Activated CD4-positive, alpha-beta memory T cell treated with anti-CD3 and anti-CD28 coated beads, Interleukin-2, amount 10 ng/mL, durations not matched to agents 7 days and 5 days (primary cell): Measurements from ENCODE around the gene SH3BGRL2. TPM values are rescaled to one million over a fixed set of nuclear protein-coding genes. Genes with fewer than 3 reads are reported as not detected.
"Not testable (repeated sequence)": the region's sequence is repeated elsewhere in the genome, so short reads cannot be mapped to it uniquely, and the experiment has no call there.

Experiments
- CTCF ChIA-PET: fragments of 350-600 bp; sonication (Branson Sonifier 250); formaldehyde crosslinking; loops from one replicate; lab custom pipeline; 2021; ENCODE audit warnings: antibody characterized with exemption, inconsistent platforms; lab: Charles Lee
- POLR2A ChIA-PET: fragments of 350-600 bp; sonication (Branson Sonifier 250); formaldehyde crosslinking; loops from one replicate; lab custom pipeline; 2021; ENCODE audit warnings: antibody characterized with exemption; lab: Charles Lee
- DNase-seq: peaks from one replicate; pipeline ENCODE4 v3.0.0-alpha.2; 2020
- H3K27ac Mint-ChIP-seq: one replicate; pipeline ENCODE4 v1.8.0; 2021; ENCODE audit warnings: mild to moderate bottlenecking, mixed read lengths
- H3K27me3 Mint-ChIP-seq: one replicate; pipeline ENCODE4 v1.8.0; 2021; ENCODE audit warnings: mixed read lengths
- H3K36me3 Mint-ChIP-seq: one replicate; pipeline ENCODE4 v1.8.0; 2021; ENCODE audit warnings: low read depth, mixed read lengths
- H3K4me1 Mint-ChIP-seq: one replicate; pipeline ENCODE4 v1.8.0; 2021; ENCODE audit warnings: mixed read lengths
- H3K4me3 Mint-ChIP-seq: one replicate; pipeline ENCODE4 v1.8.0; 2021; ENCODE audit warnings: mild to moderate bottlenecking, mixed read lengths
- H3K9me3 Mint-ChIP-seq: one replicate; pipeline ENCODE4 v1.8.0; 2021; ENCODE audit warnings: mixed read lengths
- total RNA-seq, 2 experiments: library from RNA; stranded (reverse); gene quantifications; one replicate each; pipeline ENCODE4 v1.2.3, GENCODE V29; 2021

Gene SH3BGRL2
- total RNA-seq, 2 experiments from 2014 or later, result 0.20 to 0.35 TPM

- H3K27me3 Mint-ChIP-seq, result peaks cover 6% of the 10 kb centered on the region
- no peak overlapping the region for H3K4me3 Mint-ChIP-seq
- no peaks in the 10 kb centered on the region for H3K9me3 Mint-ChIP-seq
- CTCF ChIA-PET, result no interaction called here
- H3K4me1 Mint-ChIP-seq, result no peaks in the 10 kb centered on the region
- no peak for DNase-seq
- no peak overlapping the region for H3K27ac Mint-ChIP-seq
- POLR2A ChIA-PET, result no interaction called here
- H3K36me3 Mint-ChIP-seq, result no peaks in the 10 kb centered on the region
Observed at GRCh38 chr6:79719248-79719960, 88.3 kb downstream of the SH3BGRL2 start.

DNA sequence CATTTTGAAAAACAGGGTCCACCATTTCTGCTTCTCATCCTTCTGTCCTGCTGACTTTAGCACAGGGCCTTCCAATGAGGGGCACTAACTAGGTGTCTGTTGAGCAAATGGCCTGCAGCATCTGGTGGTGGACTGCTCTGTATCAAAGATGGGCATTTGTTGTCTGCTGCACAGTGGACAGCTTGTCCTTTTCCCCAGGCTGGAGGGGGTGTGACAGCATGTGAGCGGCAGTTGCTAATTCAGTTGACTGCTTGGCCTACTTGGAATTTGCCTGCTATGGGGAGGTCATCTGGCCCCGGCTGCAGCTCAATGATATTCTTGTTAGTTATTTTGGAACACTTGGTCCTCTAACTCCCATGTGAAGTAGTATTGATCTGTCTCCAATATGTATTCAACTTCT is 93.7 kb downstream of the SH3BGRL2 start:
- Mint-ChIP-seq H3K27me3 (peaks cover 9% of the 10 kb centered on the region), H3K4me3 (no peak overlapping the region), H3K9me3 (no peaks in the 10 kb centered on the region), H3K4me1 (no peaks in the 10 kb centered on the region), H3K36me3 (no peaks in the 10 kb centered on the region), H3K27ac (no peak overlapping the region)
- ChIA-PET POLR2A (no interaction called here), CTCF (no interaction called here)
- no peak for DNase-seq

DNA sequence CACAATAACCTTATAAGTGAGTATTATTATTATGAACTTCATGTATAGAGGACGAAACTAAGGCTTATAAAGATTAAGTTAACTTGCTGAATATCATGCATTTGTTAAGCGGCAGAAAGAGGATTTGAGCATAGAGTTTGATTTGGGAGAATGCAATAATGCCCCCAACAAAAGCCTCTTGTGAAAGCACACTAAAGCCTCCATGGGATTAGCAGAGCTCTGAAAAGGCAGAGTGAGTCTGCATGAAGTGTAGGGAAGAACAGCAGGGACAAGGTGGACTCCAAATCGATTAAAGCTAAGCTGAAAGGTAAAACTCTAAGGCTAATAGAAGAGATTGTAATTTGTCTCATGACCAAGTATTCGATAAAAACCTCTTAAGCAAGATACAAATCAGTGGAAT is 100.3 kb downstream of the SH3BGRL2 start:
- POLR2A ChIA-PET, result no interaction called here
- Mint-ChIP-seq H3K27me3 (peaks cover 13% of the 10 kb centered on the region), H3K36me3 (no peaks in the 10 kb centered on the region), H3K27ac (no peak overlapping the region), H3K4me3 (no peak overlapping the region), H3K4me1 (no peaks in the 10 kb centered on the region), H3K9me3 (no peaks in the 10 kb centered on the region)
- CTCF ChIA-PET, result no interaction called here
- DNase-seq, result no peak

DNA sequence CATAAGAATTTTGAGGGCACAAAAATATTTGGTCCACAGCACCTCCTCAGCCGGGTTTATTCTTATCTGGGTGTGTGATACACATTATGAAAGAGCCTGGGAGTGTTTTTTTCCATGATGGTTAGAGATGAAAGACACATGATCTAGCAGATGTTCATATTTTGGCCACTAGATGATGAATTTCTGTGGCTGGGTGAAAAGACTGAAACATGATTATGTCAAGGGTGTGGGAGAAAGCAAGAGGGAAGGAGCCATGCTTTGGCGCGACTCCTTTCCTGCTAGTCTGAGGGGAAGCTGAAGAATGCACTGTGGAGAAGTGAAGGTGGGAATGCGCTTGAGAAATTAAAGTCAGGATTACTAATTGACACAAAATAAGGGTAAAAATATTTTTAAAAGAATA is 102.3 kb downstream of the SH3BGRL2 start:
- Mint-ChIP-seq H3K27me3 (peaks cover 10% of the 10 kb centered on the region), H3K36me3 (no peaks in the 10 kb centered on the region), H3K4me1 (no peaks in the 10 kb centered on the region), H3K4me3 (no peak overlapping the region), H3K27ac (no peak overlapping the region), H3K9me3 (no peaks in the 10 kb centered on the region)
- ChIA-PET CTCF (no interaction called here), POLR2A (no interaction called here)
- no peak for DNase-seq

- H3K4me3 Mint-ChIP-seq, result no peak overlapping the region
- no peak overlapping the region for H3K27ac Mint-ChIP-seq
- no peaks in the 10 kb centered on the region for H3K9me3 Mint-ChIP-seq
- ChIA-PET POLR2A (no interaction called here), CTCF (no interaction called here)
- H3K4me1 Mint-ChIP-seq, result no peaks in the 10 kb centered on the region
- H3K36me3 Mint-ChIP-seq, result no peaks in the 10 kb centered on the region
- no peak for DNase-seq
- H3K27me3 Mint-ChIP-seq, result peaks cover 10% of the 10 kb centered on the region
Observed at GRCh38 chr6:79734374-79734773, 103.2 kb downstream of the SH3BGRL2 start.

- H3K36me3 Mint-ChIP-seq, result no peaks in the 10 kb centered on the region
- CTCF ChIA-PET, result no interaction called here
Observed at GRCh38 chr6:79735183-79735582, 104.1 kb downstream of the SH3BGRL2 start.

DNA sequence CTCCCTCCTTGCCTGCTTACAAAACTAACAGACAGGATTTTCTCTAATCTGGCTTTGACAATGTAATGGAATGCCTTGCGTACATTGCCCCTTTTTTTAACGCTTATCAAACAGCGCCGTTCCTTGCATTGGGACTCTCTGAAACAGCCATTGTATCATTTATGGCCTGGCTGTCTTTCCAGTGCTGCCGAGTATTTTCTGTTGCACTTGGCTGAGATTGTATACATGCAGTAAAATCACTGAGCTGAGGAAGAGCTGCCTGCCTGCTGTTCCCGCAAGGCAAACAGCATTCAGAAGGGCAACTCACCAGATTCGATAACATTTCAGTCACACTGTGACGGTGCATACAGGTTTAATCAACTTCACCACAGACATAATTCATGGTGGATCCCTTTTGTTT is 106.0 kb downstream of the SH3BGRL2 start:
- no peaks in the 10 kb centered on the region for H3K36me3 Mint-ChIP-seq
- no peak overlapping the region for H3K27ac Mint-ChIP-seq
- DNase-seq, result no peak
- H3K4me1 Mint-ChIP-seq, result no peaks in the 10 kb centered on the region
- H3K27me3 Mint-ChIP-seq, result peaks cover 2% of the 10 kb centered on the region
- H3K9me3 Mint-ChIP-seq, result no peaks in the 10 kb centered on the region
- ChIA-PET POLR2A (no interaction called here), CTCF (no interaction called here)
- no peak overlapping the region for H3K4me3 Mint-ChIP-seq

More at GRCh38 chr6:79735183-79735582, 104.1 kb downstream of the SH3BGRL2 start:
- H3K27me3 Mint-ChIP-seq, result peaks cover 9% of the 10 kb centered on the region
- no peak for DNase-seq
- POLR2A ChIA-PET, result no interaction called here
- H3K4me3 Mint-ChIP-seq, result no peak overlapping the region
- H3K4me1 Mint-ChIP-seq, result no peaks in the 10 kb centered on the region
- H3K27ac Mint-ChIP-seq, result no peak overlapping the region
- no peaks in the 10 kb centered on the region for H3K9me3 Mint-ChIP-seq

DNA sequence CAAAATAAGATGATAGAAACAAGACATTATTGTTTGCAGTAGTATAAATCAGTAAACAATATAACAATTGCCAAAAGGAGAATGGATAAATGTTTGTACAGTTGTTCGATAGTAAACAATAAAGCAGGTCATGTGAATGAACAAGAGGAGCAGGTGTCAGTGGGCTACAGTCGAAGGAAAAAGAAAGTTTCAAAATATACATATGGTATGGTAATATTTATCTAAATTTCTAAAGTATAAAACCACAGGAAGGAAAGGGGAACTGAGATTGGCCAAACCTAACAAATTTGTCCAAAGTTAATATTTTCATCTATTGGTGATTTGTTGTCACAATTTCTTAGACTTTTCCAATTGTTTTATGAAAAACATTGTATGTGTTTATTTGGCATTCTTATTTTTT is 110.9 kb downstream of the SH3BGRL2 start:
- no peaks in the 10 kb centered on the region for H3K4me1 Mint-ChIP-seq
- CTCF ChIA-PET, result no interaction called here
- POLR2A ChIA-PET, result no interaction called here
- no peaks in the 10 kb centered on the region for H3K36me3 Mint-ChIP-seq
- no peak overlapping the region for H3K27ac Mint-ChIP-seq
- H3K9me3 Mint-ChIP-seq, result no peaks in the 10 kb centered on the region
- no peaks in the 10 kb centered on the region for H3K27me3 Mint-ChIP-seq
- DNase-seq, result no peak
- H3K4me3 Mint-ChIP-seq, result no peak overlapping the region

DNA sequence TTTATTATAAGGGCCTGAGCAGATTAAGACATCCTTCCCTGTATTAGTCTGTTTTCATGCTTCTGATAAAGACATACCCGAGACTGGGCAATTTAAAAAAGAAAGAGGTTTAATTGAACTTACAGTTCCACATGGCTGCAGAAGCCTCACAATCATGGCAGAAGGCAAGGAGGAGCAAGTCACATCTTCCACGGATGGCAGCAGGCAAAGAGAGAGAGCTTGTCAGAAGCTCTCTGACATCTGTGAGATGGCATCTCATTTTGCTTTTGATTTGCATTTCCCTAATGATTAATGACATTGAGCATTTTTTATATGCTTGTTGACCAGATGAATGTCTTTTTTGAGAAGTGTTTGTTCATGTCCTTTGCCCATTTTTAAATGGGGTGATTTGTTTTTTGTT is 114.2 kb downstream of the SH3BGRL2 start:
- H3K4me3 Mint-ChIP-seq, H3K27ac Mint-ChIP-seq, H3K27me3 Mint-ChIP-seq, CTCF ChIA-PET, H3K36me3 Mint-ChIP-seq, H3K9me3 Mint-ChIP-seq, DNase-seq, POLR2A ChIA-PET, H3K4me1 Mint-ChIP-seq: not testable (repeated sequence)

- DNase-seq, POLR2A ChIA-PET, CTCF ChIA-PET, H3K27ac Mint-ChIP-seq, H3K4me3 Mint-ChIP-seq, H3K36me3 Mint-ChIP-seq, H3K27me3 Mint-ChIP-seq, H3K9me3 Mint-ChIP-seq, H3K4me1 Mint-ChIP-seq: not testable (repeated sequence)
Observed at GRCh38 chr6:79746325-79746724, 115.2 kb downstream of the SH3BGRL2 start.

DNA sequence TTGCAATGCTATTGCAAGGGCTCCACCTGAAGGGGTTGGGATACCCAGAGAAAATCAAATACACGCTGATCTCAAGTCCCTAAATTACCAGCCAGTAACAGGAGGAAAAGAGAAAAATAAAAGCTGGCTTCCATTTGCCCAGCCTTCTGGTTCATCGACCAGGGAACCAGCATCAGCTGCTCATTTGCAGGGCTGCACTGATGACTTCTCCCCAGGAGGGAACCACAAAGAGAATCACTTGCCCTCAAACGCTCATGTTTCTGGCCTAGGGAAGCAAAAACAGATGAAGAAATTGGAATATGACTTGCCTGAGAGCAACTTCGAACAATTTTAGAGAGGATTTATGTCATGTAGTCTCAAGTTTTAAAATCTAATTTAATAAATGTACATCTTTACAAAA is 119.7 kb downstream of the SH3BGRL2 start:
- Mint-ChIP-seq H3K27me3 (peaks cover 18% of the 10 kb centered on the region), H3K9me3 (no peaks in the 10 kb centered on the region), H3K4me1 (no peaks in the 10 kb centered on the region), H3K27ac (no peak overlapping the region), H3K4me3 (no peak overlapping the region), H3K36me3 (no peaks in the 10 kb centered on the region)
- DNase-seq, result no peak
- CTCF ChIA-PET, result no interaction called here
- POLR2A ChIA-PET, result no interaction called here

Other genes starting within 250 kb of the SH3BGRL2 start
- under 1 TPM; 0.10 to 0.15 TPM for gene LCA5, start 93.9 kb upstream of the SH3BGRL2 start, total RNA-seq